ENCODE data around the gene ERV3-1. TPM values are rescaled to one million over a fixed set of nuclear protein-coding genes. Genes with fewer than 3 reads are reported as not detected.
"Not testable (repeated sequence)": the region's sequence is repeated elsewhere in the genome, so short reads cannot be mapped to it uniquely, and the experiment has no call there.

The ERV3-1 gene
- total RNA-seq, 1 experiment from 2014 or later: 13.5 TPM

- intact Hi-C loops (cut with micrococcal nuclease; ENCODE audit: unreplicated experiment): loop anchor here (10.0 kb wide), 1 partner anchor 83 kb away; no protein-coding TSS in a partner anchor
- H3K9me3 ChIP-seq: no peaks in the 10 kb centered on the region; the same call in 1 of the 2 replicates
- Mint-ChIP-seq H3K27me3 (ENCODE audit: insufficient read depth, unreplicated experiment) (no peaks in the 10 kb centered on the region), H3K4me1 (ENCODE audit: low read depth, unreplicated experiment) (no peaks in the 10 kb centered on the region), H3K27ac (ENCODE audit: unreplicated experiment) (no peak overlapping the region), H3K36me3 (ENCODE audit: insufficient read depth, unreplicated experiment) (peaks cover 5% of the 10 kb centered on the region), H3K4me3 (ENCODE audit: unreplicated experiment) (no peak overlapping the region), H3K9me3 (ENCODE audit: unreplicated experiment) (peaks cover 17% of the 10 kb centered on the region)
- peak; percentile 56 to 69 for TF ChIP-seq CTCF (IDR thresholded peaks at IDR 0.05; ENCODE audit: insufficient read depth in 1 of 2, low read depth in 1 of 2, low read length in 1 of 2, severe bottlenecking in 1 of 2, unreplicated experiment in 1 of 2)
- ChIA-PET CTCF (interaction anchor here (1.0 kb wide), 1 partner anchor 86 kb away, joined by 4 read pairs; no protein-coding TSS in a partner anchor), POLR2A (no interaction called here)
- H3K4me3 ChIP-seq (ENCODE audit: low read depth, low read length): no peak overlapping the region
- H3K36me3 ChIP-seq (ENCODE audit: control insufficient read depth, insufficient read depth, low read length): no peaks in the 10 kb centered on the region
- H3K27me3 ChIP-seq (replicated peaks; ENCODE audit: control insufficient read depth, insufficient read depth, low read length): no peaks in the 10 kb centered on the region
- no peaks in the 10 kb centered on the region for H3K4me1 ChIP-seq
- peak in 1 of 2 experiments; percentile 34 for DNase-seq
- BruUV-seq (replicated peaks): no TSS peak
Observed at GRCh38 chr7:64951250-64951848, 55.1 kb downstream of the ERV3-1 start.

GRCh38 chr7:64950673-64951072 lies 55.8 kb downstream of the ERV3-1 start:
- H3K27me3 ChIP-seq (replicated peaks; ENCODE audit: control insufficient read depth, insufficient read depth, low read length); POLR2A ChIA-PET; H3K27ac Mint-ChIP-seq (ENCODE audit: unreplicated experiment); H3K9me3 ChIP-seq; H3K36me3 ChIP-seq (ENCODE audit: control insufficient read depth, insufficient read depth, low read length); H3K36me3 Mint-ChIP-seq (ENCODE audit: insufficient read depth, unreplicated experiment); H3K4me3 Mint-ChIP-seq (ENCODE audit: unreplicated experiment); H3K27me3 Mint-ChIP-seq (ENCODE audit: insufficient read depth, unreplicated experiment); H3K4me3 ChIP-seq (ENCODE audit: low read depth, low read length); BruUV-seq (replicated peaks); H3K4me1 Mint-ChIP-seq (ENCODE audit: low read depth, unreplicated experiment); H3K4me1 ChIP-seq; DNase-seq: not testable (repeated sequence)
- intact Hi-C loops (cut with micrococcal nuclease; ENCODE audit: unreplicated experiment): loop anchor here (10.0 kb wide), 1 partner anchor 84 kb away; no protein-coding TSS in a partner anchor
- CTCF ChIA-PET: interaction anchor here (1.0 kb wide), 1 partner anchor 87 kb away, joined by 4 read pairs; no protein-coding TSS in a partner anchor
- H3K9me3 Mint-ChIP-seq (ENCODE audit: unreplicated experiment): peaks cover 17% of the 10 kb centered on the region

GRCh38 chr7:64948774-64949173 lies 57.7 kb downstream of the ERV3-1 start:
- H3K27me3 Mint-ChIP-seq (ENCODE audit: insufficient read depth, unreplicated experiment); H3K4me1 Mint-ChIP-seq (ENCODE audit: low read depth, unreplicated experiment); DNase-seq; CTCF ChIA-PET; H3K4me1 ChIP-seq; BruUV-seq (replicated peaks); H3K4me3 ChIP-seq (ENCODE audit: low read depth, low read length); POLR2A ChIA-PET; H3K36me3 ChIP-seq (ENCODE audit: control insufficient read depth, insufficient read depth, low read length); H3K4me3 Mint-ChIP-seq (ENCODE audit: unreplicated experiment); H3K27me3 ChIP-seq (replicated peaks; ENCODE audit: control insufficient read depth, insufficient read depth, low read length); H3K27ac Mint-ChIP-seq (ENCODE audit: unreplicated experiment); intact Hi-C loops (cut with micrococcal nuclease; ENCODE audit: unreplicated experiment); H3K36me3 Mint-ChIP-seq (ENCODE audit: insufficient read depth, unreplicated experiment); H3K9me3 ChIP-seq: not testable (repeated sequence)
- H3K9me3 Mint-ChIP-seq (ENCODE audit: unreplicated experiment): peaks cover 17% of the 10 kb centered on the region

GRCh38 chr7:64947252-64948000 lies 59.1 kb downstream of the ERV3-1 start:
- Mint-ChIP-seq H3K27me3 (ENCODE audit: insufficient read depth, unreplicated experiment) (no peaks in the 10 kb centered on the region), H3K36me3 (ENCODE audit: insufficient read depth, unreplicated experiment) (no peaks in the 10 kb centered on the region), H3K27ac (ENCODE audit: unreplicated experiment) (no peak overlapping the region), H3K9me3 (ENCODE audit: unreplicated experiment) (peaks cover 17% of the 10 kb centered on the region), H3K4me3 (ENCODE audit: unreplicated experiment) (no peak overlapping the region), H3K4me1 (ENCODE audit: low read depth, unreplicated experiment) (no peaks in the 10 kb centered on the region)
- TF ChIP-seq CTCF (IDR thresholded peaks at IDR 0.05; ENCODE audit: insufficient read depth in 1 of 2, low read depth in 1 of 2, low read length in 1 of 2, severe bottlenecking in 1 of 2, unreplicated experiment in 1 of 2): no peak
- POLR2A ChIA-PET: no interaction called here
- no peaks in the 10 kb centered on the region for H3K36me3 ChIP-seq (ENCODE audit: control insufficient read depth, insufficient read depth, low read length)
- no TSS peak for BruUV-seq (replicated peaks)
- intact Hi-C loops (cut with micrococcal nuclease; ENCODE audit: unreplicated experiment): no loop called here
- DNase-seq: no peak
- no peaks in the 10 kb centered on the region for H3K9me3 ChIP-seq
- H3K4me1 ChIP-seq: no peaks in the 10 kb centered on the region
- H3K4me3 ChIP-seq (ENCODE audit: low read depth, low read length): no peak overlapping the region
- H3K27me3 ChIP-seq (replicated peaks; ENCODE audit: control insufficient read depth, insufficient read depth, low read length): no peaks in the 10 kb centered on the region
- CTCF ChIA-PET: no interaction called here
